Keratinocyte (primary cell): ENCODE results near the gene ST8SIA1. TPM values are rescaled to one million over a fixed set of nuclear protein-coding genes. Genes with fewer than 3 reads are reported as not detected.

Experiments used
- DNase-seq: peaks from one replicate; pipeline ENCODE4 v3.0.0-alpha.2; 2011; ENCODE audit warnings: low read depth, missing footprints, low spot score
- FAIRE-seq: peaks from 2 replicates; lab custom pipeline; 2011; peaks lifted over from hg19 to GRCh38; lab: Jason Lieb, UNC
- H2AFZ ChIP-seq: 2 replicates; pipeline ENCODE4 v1.6.0; 2012; ENCODE audit warnings: low read length, control low read depth, inconsistent platforms; ENCODE audit not compliant: control insufficient read depth
- H3K27ac ChIP-seq: 2 replicates; pipeline ENCODE4 v1.5.1; 2011; ENCODE audit warnings: low read length; ENCODE audit not compliant: control insufficient read depth, insufficient read depth
- H3K27me3 ChIP-seq: 3 replicates; pipeline ENCODE4 v1.6.0; 2011; ENCODE audit warnings: low read length; ENCODE audit not compliant: control insufficient read depth, insufficient read depth; ENCODE audit errors: extremely low read depth
- H3K36me3 ChIP-seq, 2 experiments: 2 replicates in 1 of 2; 3 replicates in 1 of 2; pipeline ENCODE4 v1.5.1; 2011; ENCODE audit warnings: low read length in 2 of 2, mild to moderate bottlenecking in 1 of 2; ENCODE audit not compliant: control insufficient read depth in 2 of 2, insufficient read depth in 2 of 2; ENCODE audit errors: extremely low read depth in 1 of 2
- H3K4me1 ChIP-seq: 3 replicates; pipeline ENCODE4 v1.5.1; 2011; ENCODE audit warnings: low read length; ENCODE audit not compliant: control insufficient read depth, insufficient read depth; ENCODE audit errors: extremely low read depth
- H3K4me2 ChIP-seq: 3 replicates; pipeline ENCODE4 v1.6.0; 2011; ENCODE audit warnings: low read depth, low read length; ENCODE audit not compliant: control insufficient read depth, insufficient read depth; ENCODE audit errors: extremely low read depth
- H3K4me3 ChIP-seq, 3 experiments: fragments of 200-600 bp in 1 of 3; sonication (generic) in 1 of 3; 2 replicates in 2 of 3; 3 replicates in 1 of 3; pipeline ENCODE4 v1.5.1; 2011 to 2016; ENCODE audit warnings: low read length in 3 of 3, mild to moderate bottlenecking in 3 of 3, control low read depth in 2 of 3, inconsistent platforms in 1 of 3, low read depth in 1 of 3, mixed read lengths in 1 of 3, mixed run types in 1 of 3, moderate library complexity in 1 of 3; ENCODE audit not compliant: control insufficient read depth in 2 of 3, insufficient read depth in 2 of 3; ENCODE audit errors: extremely low read depth in 1 of 3
- H3K79me2 ChIP-seq: 2 replicates; pipeline ENCODE4 v1.6.0; 2012; ENCODE audit warnings: low read length; ENCODE audit not compliant: control insufficient read depth, insufficient read depth
- H3K9ac ChIP-seq: 3 replicates; pipeline ENCODE4 v1.6.0; 2011; ENCODE audit warnings: low read length; ENCODE audit not compliant: control insufficient read depth, insufficient read depth; ENCODE audit errors: extremely low read depth
- H3K9me1 ChIP-seq: 3 replicates; pipeline ENCODE4 v1.6.0; 2011; ENCODE audit warnings: low read length; ENCODE audit not compliant: control insufficient read depth, insufficient read depth; ENCODE audit errors: extremely low read depth
- H3K9me3 ChIP-seq: 2 replicates; pipeline ENCODE4 v1.5.1; 2012; ENCODE audit warnings: low read depth, low read length; ENCODE audit not compliant: control insufficient read depth
- H4K20me1 ChIP-seq: 3 replicates; pipeline ENCODE4 v1.6.0; 2011; ENCODE audit warnings: low read length; ENCODE audit not compliant: control insufficient read depth, insufficient read depth; ENCODE audit errors: extremely low read depth
- EZH2 ChIP-seq: IDR thresholded peaks from one replicate; pipeline ENCODE4 v1.6.1; 2012; ENCODE audit warnings: inconsistent platforms, mild to moderate bottlenecking, low read length, moderate library complexity
- dilution Hi-C: fragments of 300-500 bp; cut with MboI; formaldehyde crosslinking; loops from one replicate; pipeline ENCODE4 v1.7.0; 2020; ENCODE audit warnings: low sequenced_read_pairs; ENCODE audit not compliant: extremely low pct_ligation_motif_present
- polyA plus RNA-seq, 5 experiments: library from polyadenylated mRNA; depleted of rRNA in 3 of 5; stranded (reverse) in 3 of 5; stranded (forward) in 1 of 5; unstranded in 1 of 5; fragments of >200 nt; gene quantifications; 1 replicate in 1 of 5; 2 replicates in 3 of 5; 3 replicates in 1 of 5; pipeline versions ENCODE4 v1.2.1 to v1.2.3, GENCODE V29; 2011 to 2012; ENCODE audit warnings: missing spikeins in 2 of 5, low read depth in 1 of 5, low replicate concordance in 1 of 5
- TF ChIP-seq, protein P1 (sequence below), 3 experiments: IDR thresholded peaks in 1 of 3; conservative IDR thresholded peaks in 1 of 3; optimal IDR thresholded peaks in 1 of 3; 2 replicates in 2 of 3; 3 replicates in 1 of 3; pipeline versions ENCODE3 to v1.5.1; 2011; ENCODE audit warnings: low read length in 3 of 3, mild to moderate bottlenecking in 3 of 3, moderate library complexity in 2 of 3, control low read depth in 1 of 3, inconsistent platforms in 1 of 3; ENCODE audit not compliant: insufficient read depth in 2 of 3; ENCODE audit errors: extremely low read depth in 1 of 3

Gene ST8SIA1
- polyA plus RNA-seq, 1 donor (not counting 4 experiments of a cell fraction or from before 2014, with no cell fraction given) = 0.50 TPM

- Histone ChIP-seq H3K4me1 (no peaks in the 10 kb centered on the region), H3K4me3 (no peak overlapping the region), H3K4me2 (no peak overlapping the region), H3K9ac (no peak overlapping the region), H4K20me1 (no peaks in the 10 kb centered on the region), H3K36me3 (no peaks in the 10 kb centered on the region), H3K9me1 (no peaks in the 10 kb centered on the region), H3K79me2 (no peaks in the 10 kb centered on the region), H3K27me3 (no peaks in the 10 kb centered on the region), H3K9me3 (no peaks in the 10 kb centered on the region), H3K27ac (no peak overlapping the region), H2AFZ (no peak overlapping the region)
- no peak for TF ChIP-seq EZH2
- TF ChIP-seq, protein P1, sequence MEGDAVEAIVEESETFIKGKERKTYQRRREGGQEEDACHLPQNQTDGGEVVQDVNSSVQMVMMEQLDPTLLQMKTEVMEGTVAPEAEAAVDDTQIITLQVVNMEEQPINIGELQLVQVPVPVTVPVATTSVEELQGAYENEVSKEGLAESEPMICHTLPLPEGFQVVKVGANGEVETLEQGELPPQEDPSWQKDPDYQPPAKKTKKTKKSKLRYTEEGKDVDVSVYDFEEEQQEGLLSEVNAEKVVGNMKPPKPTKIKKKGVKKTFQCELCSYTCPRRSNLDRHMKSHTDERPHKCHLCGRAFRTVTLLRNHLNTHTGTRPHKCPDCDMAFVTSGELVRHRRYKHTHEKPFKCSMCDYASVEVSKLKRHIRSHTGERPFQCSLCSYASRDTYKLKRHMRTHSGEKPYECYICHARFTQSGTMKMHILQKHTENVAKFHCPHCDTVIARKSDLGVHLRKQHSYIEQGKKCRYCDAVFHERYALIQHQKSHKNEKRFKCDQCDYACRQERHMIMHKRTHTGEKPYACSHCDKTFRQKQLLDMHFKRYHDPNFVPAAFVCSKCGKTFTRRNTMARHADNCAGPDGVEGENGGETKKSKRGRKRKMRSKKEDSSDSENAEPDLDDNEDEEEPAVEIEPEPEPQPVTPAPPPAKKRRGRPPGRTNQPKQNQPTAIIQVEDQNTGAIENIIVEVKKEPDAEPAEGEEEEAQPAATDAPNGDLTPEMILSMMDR (optimal IDR thresholded peaks at IDR 0.05 in 1 of 3, IDR thresholded peaks at IDR 0.05 in 1 of 3, conservative IDR thresholded peaks at IDR 0.05 in 1 of 3; ENCODE audit: extremely low read depth in 1 of 3, insufficient read depth in 2 of 3, low read length in 3 of 3) = no peak
- FAIRE-seq (peak; percentile 79), DNase-seq (no peak)
- dilution Hi-C loops = no loop called here
Observed at GRCh38 chr12:22234561-22234960, 99.9 kb downstream of the ST8SIA1 start.

GRCh38 chr12:22231836-22232235 lies 102.7 kb downstream of the ST8SIA1 start:
- TF ChIP-seq EZH2 = no peak
- TF ChIP-seq, protein P1 (optimal IDR thresholded peaks at IDR 0.05 in 1 of 3, IDR thresholded peaks at IDR 0.05 in 1 of 3, conservative IDR thresholded peaks at IDR 0.05 in 1 of 3; ENCODE audit: extremely low read depth in 1 of 3, insufficient read depth in 2 of 3, low read length in 3 of 3) = no peak
- H3K4me3 ChIP-seq = no peak overlapping the region
- H3K9me1 ChIP-seq = no peaks in the 10 kb centered on the region
- H3K9ac ChIP-seq = no peak overlapping the region
- no peaks in the 10 kb centered on the region for H3K36me3 ChIP-seq
- FAIRE-seq (peak; percentile 17), DNase-seq (no peak)
- no peaks in the 10 kb centered on the region for H3K4me1 ChIP-seq
- H3K27ac ChIP-seq = no peak overlapping the region
- no peak overlapping the region for H2AFZ ChIP-seq
- H4K20me1 ChIP-seq = no peaks in the 10 kb centered on the region
- no peak overlapping the region for H3K4me2 ChIP-seq
- dilution Hi-C loops = no loop called here
- no peaks in the 10 kb centered on the region for H3K79me2 ChIP-seq
- H3K27me3 ChIP-seq = no peaks in the 10 kb centered on the region
- no peaks in the 10 kb centered on the region for H3K9me3 ChIP-seq
